ENCODE results near the gene CDK14. TPM values are rescaled to one million over a fixed set of nuclear protein-coding genes. Genes with fewer than 3 reads are reported as not detected.

Gene CDK14
- total and polyA plus RNA-seq, 2 donors (not counting 3 experiments of a cell fraction or from before 2014, with no cell fraction given) = 5.5 to 34.2 TPM

GRCh38 chr7:91088691-91089090 lies 492.6 kb downstream of the CDK14 start:
- FAIRE-seq (peak; percentile 8), DNase-seq (ENCODE audit: low read depth, low spot score) (no peak)
- POLR2A ChIA-PET = no interaction called here
- TF ChIP-seq FOS (IDR thresholded peaks at IDR 0.05; ENCODE audit: borderline replicate concordance, insufficient read depth, low read length) (no peak), POLR2AphosphoS5 (IDR thresholded peaks at IDR 0.05; ENCODE audit: insufficient read depth, low read depth, low read length) (no peak), CTCF (IDR thresholded peaks at IDR 0.05; ENCODE audit: extremely low read depth in 1 of 2, insufficient read depth in 1 of 2, low read depth in 1 of 2, low read length in 2 of 2) (no peak), GATA2 (IDR thresholded peaks at IDR 0.05; ENCODE audit: insufficient read depth, insufficient read length, low read depth, low read length) (no peak), MYC (IDR thresholded peaks at IDR 0.05; ENCODE audit: low read depth, low read length) (no peak), EZH2 (IDR thresholded peaks at IDR 0.05; ENCODE audit: borderline replicate concordance, low read depth, low read length, severe bottlenecking) (no peak), POLR2A (IDR thresholded peaks at IDR 0.05; ENCODE audit: low read depth, low read length) (no peak), MAX (IDR thresholded peaks at IDR 0.05; ENCODE audit: insufficient read depth, insufficient read length) (no peak), JUN (IDR thresholded peaks at IDR 0.05; ENCODE audit: borderline replicate concordance, insufficient read depth, insufficient read length, low read depth) (no peak)
- Histone ChIP-seq H3K36me3 (ENCODE audit: control insufficient read depth in 2 of 2, extremely low read depth in 1 of 2, insufficient read depth in 2 of 2, low read length in 2 of 2) (no peaks in the 10 kb centered on the region), H3K9ac (replicated peaks; ENCODE audit: extremely low read depth, insufficient read depth, low read length) (no peak overlapping the region), H2AFZ (ENCODE audit: low read depth, low read length) (no peak overlapping the region), H3K27me3 (ENCODE audit: control insufficient read depth in 2 of 2, insufficient read depth in 2 of 2, low read length in 2 of 2) (no peaks in the 10 kb centered on the region), H3K4me2 (ENCODE audit: insufficient read depth, low read length) (no peak overlapping the region), H3K4me3 (replicated peaks in 1 of 3; ENCODE audit: insufficient read depth in 1 of 3, low read depth in 1 of 3, low read length in 3 of 3) (no peak overlapping the region), H3K79me2 (ENCODE audit: control insufficient read depth, insufficient read depth, low read length) (no peaks in the 10 kb centered on the region), H4K20me1 (replicated peaks; ENCODE audit: control insufficient read depth, extremely low read depth, insufficient read depth, low read length) (no peaks in the 10 kb centered on the region), H3K4me1 (ENCODE audit: control insufficient read depth, extremely low read depth, insufficient read depth, low read length) (peaks cover 2% of the 10 kb centered on the region), H3K27ac (ENCODE audit: insufficient read depth, low read depth, low read length) (no peak overlapping the region), H3K9me1 (replicated peaks; ENCODE audit: control insufficient read depth, extremely low read depth, insufficient read depth, low read length) (no peaks in the 10 kb centered on the region), H3K9me3 (replicated peaks; ENCODE audit: control insufficient read depth, insufficient read depth, low read length) (no peaks in the 10 kb centered on the region)
- intact Hi-C loops (cut with micrococcal nuclease) (loop anchor here (1.0 to 10.0 kb wide), 6 partner anchors 176 to 792 kb away; partner anchors contain the start of genes FZD1 and MTERF1), dilution Hi-C loops (cut with MboI; ENCODE audit: extremely low pct_ligation_motif_present, low sequenced_read_pairs) (no loop called here)
- BruUV-seq (replicated peaks) = no TSS peak
- CTCF ChIA-PET = interaction anchor here (1.0 to 3.5 kb wide), 5 partner anchors 140 to 791 kb away, joined by 3 to 32 read pairs (median 4); no protein-coding TSS in a partner anchor
